ENCODE results near the gene XPO4. TPM values are rescaled to one million over a fixed set of nuclear protein-coding genes. Genes with fewer than 3 reads are reported as not detected.
"Not testable (repeated sequence)": the region's sequence is repeated elsewhere in the genome, so short reads cannot be mapped to it uniquely, and the experiment has no call there.

Gene XPO4
- total RNA-seq, 1 experiment from 2014 or later, result 34.1 TPM

GRCh38 chr13:20927596-20928257 lies 25.2 kb upstream of the XPO4 start:
- Histone ChIP-seq H2BK15ac (ENCODE audit: low read depth, low read length) (no peak overlapping the region), H4K20me1 (ENCODE audit: control insufficient read depth, insufficient read depth, insufficient read length) (no peaks in the 10 kb centered on the region), H3K79me1 (ENCODE audit: insufficient read depth, low read depth, low read length, poor library complexity, severe bottlenecking) (no peaks in the 10 kb centered on the region), H3K27ac (ENCODE audit: insufficient read length, low read depth, low read length) (no peak overlapping the region), H3K4me2 (ENCODE audit: insufficient read depth, insufficient read length, low read length) (no peak overlapping the region), H3K23ac (ENCODE audit: insufficient read length, low read depth, low read length) (no peak overlapping the region), H4K8ac (replicated peaks; ENCODE audit: insufficient read length, low read depth, low read length) (no peak overlapping the region), H2BK120ac (ENCODE audit: low read depth, low read length, poor library complexity, severe bottlenecking) (no peak overlapping the region), H3K23me2 (ENCODE audit: insufficient read length, low read depth, low read length, poor library complexity, severe bottlenecking) (no peaks in the 10 kb centered on the region), H2AK5ac (ENCODE audit: insufficient read length, low read length) (no peak overlapping the region), H3K18ac (ENCODE audit: insufficient read length, low read depth, low read length) (no peak overlapping the region), H3K79me2 (ENCODE audit: insufficient read depth, low read length) (no peaks in the 10 kb centered on the region), H3K9me3 (ENCODE audit: control insufficient read depth, low read depth, low read length) (no peaks in the 10 kb centered on the region), H3K9ac (ENCODE audit: extremely low read depth, insufficient read length, low read length) (no peak overlapping the region), H3K4ac (ENCODE audit: low read depth, low read length) (no peak overlapping the region), H3K4me1 (ENCODE audit: insufficient read depth, low read length) (no peaks in the 10 kb centered on the region), H2BK20ac (ENCODE audit: low read depth, low read length, poor library complexity, severe bottlenecking) (no peak overlapping the region), H4K91ac (ENCODE audit: insufficient read length, low read depth, low read length) (no peak overlapping the region), H3K14ac (ENCODE audit: insufficient read depth, low read length) (no peak overlapping the region), H4K5ac (ENCODE audit: insufficient read length, low read depth, low read length) (no peak overlapping the region), H3T11ph (ENCODE audit: low read length) (no peak overlapping the region), H2BK5ac (ENCODE audit: insufficient read length, low read length) (no peak overlapping the region), H2AFZ (ENCODE audit: low read length) (no peak overlapping the region), H3K56ac (ENCODE audit: insufficient read length, low read depth, low read length) (no peak overlapping the region), H3K27me3 (ENCODE audit: insufficient read depth, low read length) (no peaks in the 10 kb centered on the region), H2BK12ac (ENCODE audit: insufficient read length, low read depth, low read length) (no peak overlapping the region)
- H3K36me3 Mint-ChIP-seq (ENCODE audit: insufficient read depth in 1 of 3, low read depth in 3 of 3), result no peaks in the 10 kb centered on the region
- no peak overlapping the region; a peak in 1 of 7 replicates for H3K27ac Mint-ChIP-seq
- DNase-seq, result no peak
- WGBS (ENCODE audit: extremely low coverage, insufficient read length, low lambda C conversion rate), result no CpG with 5 or more reads among the region's 4 CpGs
- no peak overlapping the region for H3K4me3 Mint-ChIP-seq
- no peaks in the 10 kb centered on the region for H3K9me3 Mint-ChIP-seq
- 0 out of 4 replicates have a peak, but pooled peaks cover 0 to 2% of the 10 kb centered on the region in 2 experiments for H3K4me1 Mint-ChIP-seq
- TF ChIP-seq, protein P1, sequence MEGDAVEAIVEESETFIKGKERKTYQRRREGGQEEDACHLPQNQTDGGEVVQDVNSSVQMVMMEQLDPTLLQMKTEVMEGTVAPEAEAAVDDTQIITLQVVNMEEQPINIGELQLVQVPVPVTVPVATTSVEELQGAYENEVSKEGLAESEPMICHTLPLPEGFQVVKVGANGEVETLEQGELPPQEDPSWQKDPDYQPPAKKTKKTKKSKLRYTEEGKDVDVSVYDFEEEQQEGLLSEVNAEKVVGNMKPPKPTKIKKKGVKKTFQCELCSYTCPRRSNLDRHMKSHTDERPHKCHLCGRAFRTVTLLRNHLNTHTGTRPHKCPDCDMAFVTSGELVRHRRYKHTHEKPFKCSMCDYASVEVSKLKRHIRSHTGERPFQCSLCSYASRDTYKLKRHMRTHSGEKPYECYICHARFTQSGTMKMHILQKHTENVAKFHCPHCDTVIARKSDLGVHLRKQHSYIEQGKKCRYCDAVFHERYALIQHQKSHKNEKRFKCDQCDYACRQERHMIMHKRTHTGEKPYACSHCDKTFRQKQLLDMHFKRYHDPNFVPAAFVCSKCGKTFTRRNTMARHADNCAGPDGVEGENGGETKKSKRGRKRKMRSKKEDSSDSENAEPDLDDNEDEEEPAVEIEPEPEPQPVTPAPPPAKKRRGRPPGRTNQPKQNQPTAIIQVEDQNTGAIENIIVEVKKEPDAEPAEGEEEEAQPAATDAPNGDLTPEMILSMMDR (conservative IDR thresholded peaks at IDR 0.05), result no peak
- no peaks in the 10 kb centered on the region for H3K27me3 Mint-ChIP-seq (ENCODE audit: low read depth)

DNA sequence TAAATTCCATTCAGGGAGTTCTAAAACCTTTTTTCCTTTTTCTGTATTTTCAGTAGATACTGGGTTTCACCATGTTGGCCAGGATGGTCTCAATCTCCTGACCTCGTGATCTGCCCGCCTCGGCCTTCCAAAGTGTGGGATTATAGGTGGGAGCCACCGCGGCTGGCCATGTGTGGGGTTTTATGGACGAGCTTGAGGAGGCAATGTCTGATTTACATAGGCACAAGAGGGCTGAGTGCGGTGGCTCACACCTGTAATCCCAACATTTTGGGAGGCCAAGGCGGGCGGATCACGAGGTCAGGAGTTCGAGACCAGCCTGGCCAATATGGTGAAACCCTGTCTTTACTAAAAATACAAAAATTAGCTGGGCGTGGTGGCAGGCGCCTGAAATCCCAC lies 22.8 kb upstream of the XPO4 start:
- not testable (repeated sequence) for H3K79me1 ChIP-seq (ENCODE audit: insufficient read depth, low read depth, low read length, poor library complexity, severe bottlenecking); DNase-seq; H2BK15ac ChIP-seq (ENCODE audit: low read depth, low read length); H2BK12ac ChIP-seq (ENCODE audit: insufficient read length, low read depth, low read length); H2BK5ac ChIP-seq (ENCODE audit: insufficient read length, low read length); H3K27me3 ChIP-seq (ENCODE audit: insufficient read depth, low read length); H3K4me1 ChIP-seq (ENCODE audit: insufficient read depth, low read length); H3K56ac ChIP-seq (ENCODE audit: insufficient read length, low read depth, low read length); H2BK120ac ChIP-seq (ENCODE audit: low read depth, low read length, poor library complexity, severe bottlenecking); H3K36me3 Mint-ChIP-seq (ENCODE audit: insufficient read depth in 1 of 3, low read depth in 3 of 3); H3K27ac ChIP-seq (ENCODE audit: insufficient read length, low read depth, low read length); H2AK5ac ChIP-seq (ENCODE audit: insufficient read length, low read length); H3K18ac ChIP-seq (ENCODE audit: insufficient read length, low read depth, low read length); H3K27me3 Mint-ChIP-seq (ENCODE audit: low read depth); H3K4ac ChIP-seq (ENCODE audit: low read depth, low read length); H3K4me1 Mint-ChIP-seq; H3K9me3 ChIP-seq (ENCODE audit: control insufficient read depth, low read depth, low read length); H3K4me2 ChIP-seq (ENCODE audit: insufficient read depth, insufficient read length, low read length); H2BK20ac ChIP-seq (ENCODE audit: low read depth, low read length, poor library complexity, severe bottlenecking); H4K20me1 ChIP-seq (ENCODE audit: control insufficient read depth, insufficient read depth, insufficient read length); H3K14ac ChIP-seq (ENCODE audit: insufficient read depth, low read length); H3K23ac ChIP-seq (ENCODE audit: insufficient read length, low read depth, low read length); H3T11ph ChIP-seq (ENCODE audit: low read length); H3K9me3 Mint-ChIP-seq; H3K27ac Mint-ChIP-seq; H4K8ac ChIP-seq (replicated peaks; ENCODE audit: insufficient read length, low read depth, low read length); H4K5ac ChIP-seq (ENCODE audit: insufficient read length, low read depth, low read length); H4K91ac ChIP-seq (ENCODE audit: insufficient read length, low read depth, low read length); H3K79me2 ChIP-seq (ENCODE audit: insufficient read depth, low read length); H3K23me2 ChIP-seq (ENCODE audit: insufficient read length, low read depth, low read length, poor library complexity, severe bottlenecking); H2AFZ ChIP-seq (ENCODE audit: low read length); H3K9ac ChIP-seq (ENCODE audit: extremely low read depth, insufficient read length, low read length); H3K4me3 Mint-ChIP-seq
- WGBS (ENCODE audit: extremely low coverage, insufficient read length, low lambda C conversion rate), result no CpG with 5 or more reads among the region's 13 CpGs

Measured in H9 (cell line).